SU-DHL-6 (cell line): ENCODE data around the gene KIFC3.

Experiments used
- EZH2phosphoT487 ChIP-seq: fragments of 200-600 bp; sonication (generic), shearing (Covaris generic); conservative IDR thresholded peaks from 2 replicates; pipeline ENCODE4 v1.6.1; 2018; ENCODE audit warnings: mild to moderate bottlenecking, antibody characterized with exemption, low read length, moderate library complexity, mixed read lengths
- TF ChIP-seq, protein P1 (sequence below): fragments of 200-600 bp; sonication (generic); IDR thresholded peaks from one replicate; pipeline ENCODE4 v1.5.1; 2017; ENCODE audit warnings: antibody characterized with exemption, mild to moderate bottlenecking, low read length, moderate library complexity; ENCODE audit not compliant: insufficient read depth, poor library complexity, severe bottlenecking

DNA sequence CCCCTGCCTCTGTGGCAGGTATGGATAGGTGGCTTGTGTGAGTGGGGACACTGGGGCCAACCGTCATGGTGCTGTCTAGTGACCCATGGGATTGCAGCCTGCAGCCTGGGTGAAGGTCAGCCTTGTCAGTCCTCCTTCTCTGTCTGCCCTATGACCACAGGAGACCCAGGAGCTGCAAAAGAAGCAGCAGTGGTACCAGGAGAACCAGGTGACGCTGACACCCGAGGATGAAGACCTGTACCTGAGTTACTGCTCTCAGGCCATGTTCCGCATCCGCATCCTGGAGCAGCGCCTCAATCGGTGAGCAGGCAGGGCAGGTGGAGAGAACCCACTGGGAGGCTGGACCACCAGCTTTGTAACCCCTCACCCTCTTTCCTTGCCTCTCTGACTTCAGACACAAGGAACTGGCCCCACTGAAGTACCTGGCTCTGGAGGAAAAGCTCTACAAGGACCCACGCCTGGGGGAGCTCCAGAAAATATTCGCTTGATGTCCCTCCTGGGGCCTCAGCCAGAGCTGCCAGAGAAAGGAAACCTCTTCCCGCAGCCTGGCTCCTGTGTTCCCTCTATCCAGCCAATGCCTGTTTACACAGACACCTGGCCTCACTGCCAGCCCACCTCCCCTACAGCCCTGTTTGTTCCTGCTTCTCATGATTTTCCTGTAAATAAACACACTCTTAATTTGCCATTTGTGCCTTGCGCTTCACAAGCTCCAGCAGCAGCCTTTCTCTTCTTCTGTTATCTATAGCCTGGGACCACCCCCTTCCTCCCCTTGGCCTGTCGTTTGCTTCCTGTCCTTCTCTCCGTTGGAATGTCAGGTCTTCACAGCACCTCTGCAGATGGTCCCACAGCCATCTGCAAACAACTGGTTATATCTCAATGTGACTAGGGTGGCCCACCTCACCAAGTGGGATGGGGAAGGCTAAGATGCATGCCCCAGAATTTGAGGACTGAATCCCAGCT is 71.2 kb downstream of the KIFC3 start:
- TF ChIP-seq, protein P1, sequence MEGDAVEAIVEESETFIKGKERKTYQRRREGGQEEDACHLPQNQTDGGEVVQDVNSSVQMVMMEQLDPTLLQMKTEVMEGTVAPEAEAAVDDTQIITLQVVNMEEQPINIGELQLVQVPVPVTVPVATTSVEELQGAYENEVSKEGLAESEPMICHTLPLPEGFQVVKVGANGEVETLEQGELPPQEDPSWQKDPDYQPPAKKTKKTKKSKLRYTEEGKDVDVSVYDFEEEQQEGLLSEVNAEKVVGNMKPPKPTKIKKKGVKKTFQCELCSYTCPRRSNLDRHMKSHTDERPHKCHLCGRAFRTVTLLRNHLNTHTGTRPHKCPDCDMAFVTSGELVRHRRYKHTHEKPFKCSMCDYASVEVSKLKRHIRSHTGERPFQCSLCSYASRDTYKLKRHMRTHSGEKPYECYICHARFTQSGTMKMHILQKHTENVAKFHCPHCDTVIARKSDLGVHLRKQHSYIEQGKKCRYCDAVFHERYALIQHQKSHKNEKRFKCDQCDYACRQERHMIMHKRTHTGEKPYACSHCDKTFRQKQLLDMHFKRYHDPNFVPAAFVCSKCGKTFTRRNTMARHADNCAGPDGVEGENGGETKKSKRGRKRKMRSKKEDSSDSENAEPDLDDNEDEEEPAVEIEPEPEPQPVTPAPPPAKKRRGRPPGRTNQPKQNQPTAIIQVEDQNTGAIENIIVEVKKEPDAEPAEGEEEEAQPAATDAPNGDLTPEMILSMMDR = no peak
- no peak for TF ChIP-seq EZH2phosphoT487
